Measurements from ENCODE around the gene C11orf42. TPM values are rescaled to one million over a fixed set of nuclear protein-coding genes. Genes with fewer than 3 reads are reported as not detected.

The C11orf42 gene, protein sequence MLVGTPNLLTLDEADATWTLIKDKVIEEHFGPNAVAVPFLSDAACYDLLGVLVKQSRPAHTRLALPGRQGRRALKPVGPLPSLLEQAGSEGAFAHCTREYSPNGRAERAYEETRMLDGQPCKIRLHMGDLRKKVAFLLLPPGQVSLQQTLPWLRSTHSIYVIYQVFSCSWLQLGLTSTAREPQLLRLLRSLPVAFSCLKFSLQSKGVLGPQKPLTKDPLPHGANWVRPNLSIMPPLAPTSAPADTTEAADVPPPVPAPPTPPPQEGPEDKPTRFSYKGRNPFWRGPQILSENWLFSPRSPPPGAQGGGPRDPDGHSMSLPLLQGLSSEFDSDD
- not detected for total RNA-seq

GRCh38 chr11:6205366-6205765, at the start of gene C11orf42:
Gene C11orf42, plus strand, starts transcription at chr11:6205557. Its CDS starts 59 bp downstream, at chr11:6205616.
- DNase-seq: no peak

DNA sequence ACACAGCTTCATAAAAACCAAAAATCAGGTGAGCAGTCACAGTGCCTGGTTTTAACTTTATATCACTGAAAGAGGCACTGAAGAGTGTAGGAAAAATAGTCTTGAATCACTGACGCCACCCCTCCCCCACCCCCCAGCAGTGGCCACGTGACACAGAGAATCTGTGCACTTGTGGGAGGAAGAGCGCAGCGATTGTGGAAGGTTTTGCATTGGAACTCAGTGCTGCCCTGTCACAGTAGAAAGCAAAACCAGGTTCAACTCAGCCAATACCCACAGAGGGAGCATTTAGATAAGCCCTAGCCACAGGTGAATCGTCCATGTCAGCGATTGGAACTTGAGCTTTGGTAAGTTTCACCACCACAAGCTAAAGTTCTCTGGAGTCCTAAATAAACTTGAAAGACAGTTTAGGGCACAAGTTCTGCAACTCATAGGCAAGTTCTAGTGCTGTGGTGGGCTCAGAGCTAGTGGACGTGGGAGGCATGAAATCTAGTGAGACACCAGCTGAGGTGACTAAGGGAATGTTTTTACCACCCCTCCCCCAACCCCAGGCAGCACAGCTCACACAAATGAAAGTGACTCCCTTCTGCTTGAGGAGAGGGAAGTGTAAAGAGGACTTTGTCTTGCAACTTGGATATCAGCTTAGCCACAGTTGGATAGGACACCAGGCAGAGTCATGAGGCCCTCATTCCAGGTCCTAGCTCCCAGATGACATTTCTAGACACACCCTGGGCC, 48.6 kb upstream of the C11orf42 start:
- DNase-seq: no peak

GRCh38 chr11:6170226-6170625, 35.1 kb upstream of the C11orf42 start, which contains the start of gene OR52B2:
Gene OR52B2, minus strand, starts transcription at chr11:6170326. Its CDS starts 0 bp downstream, at chr11:6170326.
- no peak for DNase-seq

DNA sequence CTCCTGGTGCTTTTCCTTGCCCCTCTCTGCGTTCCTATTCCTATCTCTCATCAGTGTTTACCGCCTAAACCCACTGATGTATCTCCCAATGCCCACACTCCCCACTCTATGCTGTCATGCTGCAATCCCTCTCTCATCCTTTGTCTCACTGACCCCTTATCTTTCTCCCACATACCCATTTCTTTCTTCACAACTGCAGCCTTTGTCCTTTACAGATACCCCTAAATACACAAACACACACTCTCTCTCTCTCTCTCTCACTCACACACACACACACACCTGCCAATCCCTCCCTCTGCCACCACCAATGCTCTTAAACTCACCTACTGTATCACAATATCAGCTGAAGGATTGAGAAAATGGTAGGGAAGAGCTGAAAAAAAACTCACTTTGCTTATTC, 29.9 kb upstream of the C11orf42 start:
- DNase-seq: no peak

- no peak for DNase-seq
Measured at GRCh38 chr11:6191742-6192141, 13.6 kb upstream of the C11orf42 start.

- DNase-seq: no peak
Measured at GRCh38 chr11:6194065-6194581, 11.2 kb upstream of the C11orf42 start.

- no peak for DNase-seq
Measured at GRCh38 chr11:6196396-6196795, 9.0 kb upstream of the C11orf42 start.

- no peak for DNase-seq
Measured at GRCh38 chr11:6197466-6198200, 7.7 kb upstream of the C11orf42 start.

- DNase-seq: no peak
Measured at GRCh38 chr11:6199174-6199810, 6.1 kb upstream of the C11orf42 start, which contains the start of gene OR52W1. Gene OR52W1, plus strand, starts transcription at chr11:6199224. Its CDS starts 0 bp downstream, at chr11:6199224.

DNA sequence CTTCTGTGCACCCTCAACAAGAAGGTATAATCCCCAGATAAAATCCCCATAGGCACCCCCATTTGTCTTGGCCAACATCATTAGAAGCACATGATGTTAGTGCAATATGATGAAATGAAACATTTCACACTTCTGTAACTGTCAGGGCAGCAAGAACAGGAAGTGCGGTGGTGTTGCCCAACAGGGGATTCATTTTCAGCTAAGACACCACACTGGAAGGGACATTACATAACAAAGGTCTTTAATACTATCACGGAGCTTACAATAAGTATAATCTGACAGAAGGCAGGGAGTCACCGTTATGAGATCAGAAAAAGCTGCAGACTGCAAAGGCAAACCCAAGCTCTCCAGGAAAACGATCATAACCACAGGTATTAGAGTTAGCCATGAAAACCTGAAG, 4.4 kb upstream of the C11orf42 start:
- DNase-seq: no peak

DNA sequence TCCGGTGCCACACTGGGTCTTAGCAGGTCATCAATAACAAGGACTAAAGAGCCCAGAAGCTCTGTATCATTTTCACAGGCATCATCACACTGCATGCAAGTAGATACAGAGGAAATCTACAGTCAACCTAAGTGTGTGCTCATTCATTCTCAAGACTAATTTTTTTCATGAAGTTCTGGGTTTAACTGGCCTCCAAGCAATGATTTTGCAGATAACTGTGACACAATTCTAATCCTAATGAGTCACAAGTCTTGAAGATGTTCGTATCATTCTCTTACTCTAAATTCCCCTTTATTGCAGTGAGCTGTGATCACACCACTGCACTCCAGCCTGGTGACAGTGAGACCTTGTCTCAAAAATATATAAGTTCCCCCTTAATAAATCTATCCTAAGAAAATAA, 3.9 kb upstream of the C11orf42 start:
- no peak for DNase-seq

GRCh38 chr11:6202041-6202440, 3.3 kb upstream of the C11orf42 start:
- DNase-seq: no peak

- no peak for DNase-seq
Measured at GRCh38 chr11:6203327-6203726, 2.0 kb upstream of the C11orf42 start.

DNA sequence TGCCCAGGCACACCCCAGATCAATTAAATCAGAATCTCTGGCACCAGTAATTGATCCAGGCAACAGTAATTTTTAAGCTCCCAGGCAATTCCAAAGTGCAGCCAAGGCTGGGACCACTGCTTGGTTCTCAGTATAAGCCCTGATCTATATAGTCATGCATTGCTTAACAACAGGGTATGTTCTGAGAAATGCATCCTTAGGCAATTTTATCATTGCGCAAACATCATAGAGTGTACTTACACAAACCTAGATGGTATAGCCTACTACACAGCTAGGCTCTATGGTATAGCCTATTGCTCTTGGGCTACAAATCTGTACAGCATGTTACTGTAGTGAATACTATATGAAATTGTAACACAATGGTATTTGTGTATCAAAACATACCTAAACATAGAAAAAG, 651 bp upstream of the C11orf42 start:
- no peak for DNase-seq

GRCh38 chr11:6206456-6207180, 1.3 kb downstream of the C11orf42 start:
- DNase-seq: no peak

GRCh38 chr11:6209801-6210200, 4.4 kb downstream of the C11orf42 start:
- DNase-seq: no peak

DNA sequence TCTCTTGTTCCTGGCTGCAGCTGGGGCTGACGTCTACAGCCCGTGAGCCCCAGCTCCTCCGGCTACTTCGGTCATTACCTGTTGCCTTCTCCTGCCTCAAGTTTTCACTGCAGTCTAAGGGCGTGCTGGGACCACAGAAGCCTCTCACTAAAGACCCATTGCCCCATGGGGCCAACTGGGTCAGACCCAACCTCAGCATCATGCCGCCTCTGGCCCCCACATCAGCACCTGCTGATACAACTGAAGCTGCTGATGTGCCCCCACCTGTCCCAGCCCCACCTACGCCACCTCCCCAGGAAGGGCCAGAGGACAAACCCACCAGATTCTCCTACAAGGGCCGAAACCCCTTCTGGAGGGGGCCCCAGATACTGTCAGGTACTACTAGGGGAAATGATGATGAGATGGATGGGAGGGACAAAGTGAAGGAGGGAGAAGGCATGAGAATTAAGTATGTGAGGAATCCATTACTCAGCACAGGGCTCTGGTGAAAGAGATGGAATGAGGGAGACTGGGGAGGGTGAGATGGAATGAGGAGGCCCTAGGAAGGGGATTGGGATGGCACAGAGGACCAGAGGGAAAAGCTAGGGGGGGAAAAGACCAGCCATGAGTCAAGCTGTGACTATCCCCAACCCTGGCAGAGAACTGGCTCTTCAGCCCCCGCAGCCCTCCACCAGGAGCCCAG, 5.1 kb downstream of the C11orf42 start:
- no peak for DNase-seq

DNA sequence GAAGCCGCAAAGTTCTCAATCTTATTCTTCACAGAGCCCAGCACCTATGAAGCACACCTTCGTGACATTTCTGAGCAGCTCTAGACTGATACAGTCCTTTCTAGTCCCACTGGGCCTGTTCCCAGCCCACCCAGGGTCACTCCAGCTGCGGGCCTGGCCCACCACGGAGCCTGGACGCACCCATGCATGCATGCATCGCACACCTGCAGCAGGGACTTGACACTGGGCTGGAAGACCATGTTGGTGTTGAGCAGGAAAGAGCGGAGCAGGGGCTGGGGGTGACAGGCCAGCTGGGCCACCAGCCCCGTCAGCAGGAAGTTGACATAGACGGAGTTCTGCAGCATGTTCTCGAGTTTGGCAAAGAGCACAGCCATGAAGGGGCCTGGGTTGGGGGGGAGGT, 9.2 kb downstream of the C11orf42 start:
- no peak for DNase-seq

DNA sequence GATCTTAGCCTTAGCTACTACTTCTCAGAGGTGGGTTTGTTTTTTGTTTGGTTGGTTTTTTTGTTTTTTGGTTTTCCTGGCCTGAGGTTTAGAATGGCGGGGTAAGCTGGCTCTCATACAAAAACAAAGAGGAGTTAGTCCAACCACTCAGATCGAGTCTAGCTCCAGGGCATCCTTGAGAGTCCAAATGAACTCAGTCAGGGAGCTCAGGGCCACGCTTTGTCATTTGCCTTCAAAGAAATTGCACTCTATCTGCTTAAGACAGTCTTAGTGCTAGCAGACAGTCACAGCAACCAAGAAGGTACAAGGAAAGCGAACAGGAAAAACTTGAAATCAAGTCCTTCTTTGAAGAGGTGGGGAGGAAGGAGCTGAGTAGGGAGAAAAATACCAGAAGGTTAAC, 11.1 kb downstream of the C11orf42 start:
- DNase-seq: no peak

GRCh38 chr11:6217722-6218121, 12.4 kb downstream of the C11orf42 start:
- no peak for DNase-seq

DNA sequence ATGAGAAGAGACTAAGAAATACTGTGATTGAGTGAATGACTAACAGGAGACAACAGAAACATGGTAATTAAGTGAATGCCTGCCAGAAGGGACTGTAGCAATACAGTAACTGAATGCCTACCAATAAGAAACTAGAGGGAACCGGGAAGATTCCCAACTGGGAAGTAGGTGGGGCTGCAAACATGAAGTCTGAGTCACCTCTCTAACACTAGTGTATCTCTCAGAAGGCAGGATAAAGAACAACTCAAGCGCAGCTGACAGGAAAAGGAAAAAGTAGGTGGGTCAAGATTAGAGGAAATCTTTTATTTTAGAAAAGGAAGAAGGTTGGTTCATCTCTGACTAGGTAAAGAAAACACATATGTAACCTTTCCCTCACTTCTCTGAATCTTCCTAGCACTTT, 14.0 kb downstream of the C11orf42 start:
- DNase-seq: no peak
